ENCODE results near the gene ISLR. TPM values are rescaled to one million over a fixed set of nuclear protein-coding genes. Genes with fewer than 3 reads are reported as not detected.

ISLR gene
- polyA plus RNA-seq, 2 donors: 2.3 to 5.3 TPM

DNA sequence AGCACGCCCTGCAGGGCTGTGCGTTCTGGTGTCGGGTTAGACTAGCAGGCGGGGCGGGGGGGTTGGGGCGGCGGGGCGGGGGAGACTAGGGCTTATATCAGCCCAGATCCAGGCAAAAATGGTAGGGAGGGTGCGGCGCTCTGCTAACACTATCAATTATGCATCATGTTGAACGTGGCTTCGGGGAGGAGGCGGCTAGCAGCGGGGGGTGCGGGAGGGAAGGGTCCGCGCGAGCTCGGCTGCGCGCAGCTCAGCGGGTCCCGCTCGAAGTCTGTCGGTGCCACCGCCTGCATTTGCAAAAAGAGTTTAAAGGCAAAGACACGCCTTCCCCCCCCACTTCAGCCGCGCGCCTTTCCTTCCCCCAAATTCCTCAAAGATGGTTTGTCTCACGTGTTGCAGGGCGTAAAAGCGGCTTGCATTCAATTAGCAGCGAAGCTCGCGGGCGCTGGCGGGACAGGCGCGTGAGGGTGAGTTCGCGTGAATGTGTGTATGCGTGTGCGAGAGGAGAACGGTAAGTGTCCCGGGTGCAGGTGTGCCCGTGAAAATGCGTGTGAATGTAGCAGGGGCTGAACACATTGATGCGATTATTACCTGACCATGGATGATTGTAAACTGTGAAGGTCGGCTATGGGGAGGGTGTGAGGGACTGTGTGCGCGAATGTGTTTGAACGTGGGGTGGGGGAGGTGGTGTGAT lies 43.2 kb upstream of the ISLR start, which contains the start of gene ISLR2:
ISLR2 (plus strand) TSS at position 432 of the 694 bp plus-strand sequence. CDS start 2,169 bp downstream, outside the sequence.
- Histone ChIP-seq H3K9me3 (ENCODE audit: control insufficient read depth in 2 of 2, insufficient read depth in 1 of 2, low read depth in 1 of 2, low read length in 1 of 2) (peaks cover 0 to 10% of the 10 kb centered on the region in 2 donors), H3K36me3 (ENCODE audit: control insufficient read depth in 2 of 2, insufficient read depth in 2 of 2, low read length in 1 of 2) (no peaks in the 10 kb centered on the region), H3K27me3 (ENCODE audit: control insufficient read depth in 1 of 2, insufficient read depth in 2 of 2, low read length in 2 of 2) (peaks cover 13 to 42% of the 10 kb centered on the region in 2 donors), H3K27ac (ENCODE audit: low read depth in 2 of 2, low read length in 1 of 2) (no peak within 1 kb of the TSS), H3K4me1 (ENCODE audit: control insufficient read depth in 2 of 2, insufficient read depth in 2 of 2, low read length in 1 of 2) (peaks cover 3 to 9% of the 10 kb centered on the region in 2 donors), H3K4me3 (ENCODE audit: low read depth in 1 of 2, low read length in 2 of 2) (no peak within 1 kb of the TSS)
- WGBS, 2 donors: 3% methylated on average over 53 of the region's 53 CpGs

DNA sequence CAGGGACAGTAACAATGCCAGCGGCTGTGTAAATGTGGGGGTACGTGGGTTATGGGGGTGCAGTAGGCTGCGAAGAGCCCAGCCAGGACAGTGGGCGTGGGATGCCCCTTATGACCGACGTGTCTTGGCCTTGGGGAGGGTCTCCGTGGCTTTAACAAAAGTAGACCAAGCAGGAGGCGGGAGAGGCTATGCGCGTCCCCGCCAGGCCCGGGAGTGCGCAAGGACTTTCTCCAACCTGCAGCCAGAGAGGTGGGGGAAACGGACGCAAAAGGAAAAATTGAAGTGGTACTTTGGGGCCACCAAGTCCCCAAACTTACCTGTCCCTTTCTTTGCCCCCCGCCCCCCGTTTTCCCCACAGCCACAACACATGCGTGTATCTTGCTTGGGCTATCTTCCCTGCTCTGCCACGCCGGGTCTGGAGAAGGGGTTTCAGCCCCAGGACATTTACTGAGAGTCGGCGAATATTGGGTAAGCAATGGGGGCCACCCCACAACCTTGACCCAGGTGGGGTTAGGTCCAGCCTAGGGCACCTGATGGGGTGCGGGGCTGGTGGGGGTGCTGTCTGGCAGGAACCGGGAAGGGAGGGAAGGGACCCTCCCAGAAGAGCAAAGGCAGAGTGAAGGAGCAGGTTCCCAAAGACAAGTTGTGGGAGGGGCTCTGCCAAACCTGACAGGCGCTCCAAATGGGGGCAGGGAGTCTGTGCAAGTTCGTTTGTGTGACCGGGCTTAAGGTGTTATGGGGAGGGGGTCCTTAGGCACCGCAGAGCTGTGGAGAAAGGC lies 42.5 kb upstream of the ISLR start:
- Histone ChIP-seq H3K4me3 (ENCODE audit: low read depth in 1 of 2, low read length in 2 of 2) (no peak overlapping the region), H3K36me3 (ENCODE audit: control insufficient read depth in 2 of 2, insufficient read depth in 2 of 2, low read length in 1 of 2) (no peaks in the 10 kb centered on the region), H3K4me1 (ENCODE audit: control insufficient read depth in 2 of 2, insufficient read depth in 2 of 2, low read length in 1 of 2) (peaks cover 3 to 10% of the 10 kb centered on the region in 2 donors), H3K9me3 (ENCODE audit: control insufficient read depth in 2 of 2, insufficient read depth in 1 of 2, low read depth in 1 of 2, low read length in 1 of 2) (peaks cover 0 to 10% of the 10 kb centered on the region in 2 donors), H3K27ac (ENCODE audit: low read depth in 2 of 2, low read length in 1 of 2) (no peak overlapping the region), H3K27me3 (ENCODE audit: control insufficient read depth in 1 of 2, insufficient read depth in 2 of 2, low read length in 2 of 2) (peaks cover 13 to 42% of the 10 kb centered on the region in 2 donors)
- WGBS, 2 donors: 17 to 21% methylated on average over 28 of the region's 28 CpGs

DNA sequence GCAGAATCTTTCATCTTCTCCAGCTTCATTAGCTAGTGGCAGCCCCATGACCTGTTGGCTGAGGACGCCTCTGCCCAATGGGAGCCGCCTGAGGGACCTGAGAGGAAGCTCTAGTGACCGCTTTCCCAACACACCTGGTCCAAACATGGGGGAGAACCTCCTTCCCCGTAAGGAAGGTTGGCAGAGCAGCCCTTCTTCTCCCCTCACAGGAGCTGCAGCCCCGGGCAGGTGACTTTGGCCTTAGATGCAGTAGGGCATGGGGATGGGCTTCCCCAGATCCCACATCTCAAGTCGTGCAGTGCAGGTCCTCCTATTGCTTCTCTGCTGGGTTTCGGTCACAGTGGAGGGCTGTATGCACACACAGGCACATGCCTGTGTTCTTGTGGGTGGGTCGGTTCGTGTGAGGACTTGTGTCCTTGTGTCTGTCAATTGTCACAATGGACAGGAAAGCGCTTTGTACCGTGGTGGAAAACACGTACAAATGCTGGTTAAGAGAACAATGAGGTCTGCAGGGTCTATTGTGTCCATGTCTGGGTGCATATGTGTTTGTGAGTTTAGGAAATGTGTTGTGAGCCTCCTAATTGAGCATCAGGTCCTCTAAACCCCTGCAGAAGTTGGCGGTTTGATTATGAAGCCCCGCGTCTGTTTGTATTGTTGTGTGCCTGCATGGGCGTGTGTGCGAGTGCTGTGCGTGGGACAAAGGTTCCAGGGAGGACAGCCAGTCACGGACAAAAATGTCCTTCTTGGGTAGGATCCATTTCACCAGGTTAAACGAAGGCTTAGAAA lies 41.7 kb upstream of the ISLR start:
- H3K4me1 ChIP-seq (ENCODE audit: control insufficient read depth in 2 of 2, insufficient read depth in 2 of 2, low read length in 1 of 2): peaks cover 3 to 12% of the 10 kb centered on the region in 2 donors

DNA sequence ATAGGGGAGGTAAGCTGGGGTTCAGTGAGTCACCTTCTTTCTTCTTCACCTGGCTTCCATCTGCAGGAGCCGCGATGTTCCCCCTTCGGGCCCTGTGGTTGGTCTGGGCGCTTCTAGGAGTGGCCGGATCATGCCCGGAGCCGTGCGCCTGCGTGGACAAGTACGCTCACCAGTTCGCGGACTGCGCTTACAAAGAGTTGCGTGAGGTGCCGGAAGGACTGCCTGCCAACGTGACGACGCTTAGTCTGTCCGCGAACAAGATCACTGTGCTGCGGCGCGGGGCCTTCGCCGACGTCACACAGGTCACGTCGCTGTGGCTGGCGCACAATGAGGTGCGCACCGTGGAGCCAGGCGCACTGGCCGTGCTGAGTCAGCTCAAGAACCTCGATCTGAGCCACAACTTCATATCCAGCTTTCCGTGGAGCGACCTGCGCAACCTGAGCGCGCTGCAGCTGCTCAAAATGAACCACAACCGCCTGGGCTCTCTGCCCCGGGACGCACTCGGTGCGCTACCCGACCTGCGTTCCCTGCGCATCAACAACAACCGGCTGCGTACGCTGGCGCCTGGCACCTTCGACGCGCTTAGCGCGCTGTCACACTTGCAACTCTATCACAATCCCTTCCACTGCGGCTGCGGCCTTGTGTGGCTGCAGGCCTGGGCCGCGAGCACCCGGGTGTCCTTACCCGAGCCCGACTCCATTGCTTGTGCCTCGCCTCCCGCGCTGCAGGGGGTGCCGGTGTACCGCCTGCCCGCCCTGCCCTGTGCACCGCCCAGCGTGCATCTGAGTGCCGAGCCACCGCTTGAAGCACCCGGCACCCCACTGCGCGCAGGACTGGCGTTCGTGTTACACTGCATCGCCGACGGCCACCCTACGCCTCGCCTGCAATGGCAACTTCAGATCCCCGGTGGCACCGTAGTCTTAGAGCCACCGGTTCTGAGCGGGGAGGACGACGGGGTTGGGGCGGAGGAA lies 40.5 kb upstream of the ISLR start:
- 23 to 24% methylated on average over 89 to 90 of the region's 90 CpGs for WGBS, 2 donors
- Histone ChIP-seq H3K27me3 (ENCODE audit: control insufficient read depth in 1 of 2, insufficient read depth in 2 of 2, low read length in 2 of 2) (peaks cover 19 to 42% of the 10 kb centered on the region in 2 donors), H3K4me1 (ENCODE audit: control insufficient read depth in 2 of 2, insufficient read depth in 2 of 2, low read length in 1 of 2) (peaks cover 3 to 6% of the 10 kb centered on the region in 2 donors), H3K4me3 (ENCODE audit: low read depth in 1 of 2, low read length in 2 of 2) (no peak overlapping the region), H3K27ac (ENCODE audit: low read depth in 2 of 2, low read length in 1 of 2) (no peak overlapping the region), H3K36me3 (ENCODE audit: control insufficient read depth in 2 of 2, insufficient read depth in 2 of 2, low read length in 1 of 2) (no peaks in the 10 kb centered on the region), H3K9me3 (ENCODE audit: control insufficient read depth in 2 of 2, insufficient read depth in 1 of 2, low read depth in 1 of 2, low read length in 1 of 2) (peaks cover 0 to 10% of the 10 kb centered on the region in 2 donors)

More for the DNA sequence above, 41.7 kb upstream of the ISLR start:
- peaks cover 0 to 10% of the 10 kb centered on the region in 2 donors for H3K9me3 ChIP-seq (ENCODE audit: control insufficient read depth in 2 of 2, insufficient read depth in 1 of 2, low read depth in 1 of 2, low read length in 1 of 2)
- no peak overlapping the region for H3K4me3 ChIP-seq (ENCODE audit: low read depth in 1 of 2, low read length in 2 of 2)
- no peaks in the 10 kb centered on the region for H3K36me3 ChIP-seq (ENCODE audit: control insufficient read depth in 2 of 2, insufficient read depth in 2 of 2, low read length in 1 of 2)
- WGBS, 2 donors: 25 to 26% methylated on average over 20 of the region's 20 CpGs
- H3K27me3 ChIP-seq (ENCODE audit: control insufficient read depth in 1 of 2, insufficient read depth in 2 of 2, low read length in 2 of 2): peaks cover 13 to 42% of the 10 kb centered on the region in 2 donors
- no peak overlapping the region for H3K27ac ChIP-seq (ENCODE audit: low read depth in 2 of 2, low read length in 1 of 2)

DNA sequence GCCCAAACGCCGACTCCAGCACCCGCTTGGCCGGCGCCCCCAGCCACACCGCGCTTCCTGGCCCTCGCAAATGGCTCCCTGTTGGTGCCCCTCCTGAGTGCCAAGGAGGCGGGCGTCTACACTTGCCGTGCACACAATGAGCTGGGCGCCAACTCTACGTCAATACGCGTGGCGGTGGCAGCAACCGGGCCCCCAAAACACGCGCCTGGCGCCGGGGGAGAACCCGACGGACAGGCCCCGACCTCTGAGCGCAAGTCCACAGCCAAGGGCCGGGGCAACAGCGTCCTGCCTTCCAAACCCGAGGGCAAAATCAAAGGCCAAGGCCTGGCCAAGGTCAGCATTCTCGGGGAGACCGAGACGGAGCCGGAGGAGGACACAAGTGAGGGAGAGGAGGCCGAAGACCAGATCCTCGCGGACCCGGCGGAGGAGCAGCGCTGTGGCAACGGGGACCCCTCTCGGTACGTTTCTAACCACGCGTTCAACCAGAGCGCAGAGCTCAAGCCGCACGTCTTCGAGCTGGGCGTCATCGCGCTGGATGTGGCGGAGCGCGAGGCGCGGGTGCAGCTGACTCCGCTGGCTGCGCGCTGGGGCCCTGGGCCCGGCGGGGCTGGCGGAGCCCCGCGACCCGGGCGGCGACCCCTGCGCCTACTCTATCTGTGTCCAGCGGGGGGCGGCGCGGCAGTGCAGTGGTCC lies 39.7 kb upstream of the ISLR start:
- H3K4me3 ChIP-seq (ENCODE audit: low read depth in 1 of 2, low read length in 2 of 2): no peak overlapping the region
- no peak overlapping the region for H3K27ac ChIP-seq (ENCODE audit: low read depth in 2 of 2, low read length in 1 of 2)
- H3K36me3 ChIP-seq (ENCODE audit: control insufficient read depth in 2 of 2, insufficient read depth in 2 of 2, low read length in 1 of 2): no peaks in the 10 kb centered on the region
- H3K27me3 ChIP-seq (ENCODE audit: control insufficient read depth in 1 of 2, insufficient read depth in 2 of 2, low read length in 2 of 2): peaks cover 19 to 46% of the 10 kb centered on the region in 2 donors
- 21 to 27% methylated on average over 64 to 71 of the region's 71 CpGs for WGBS, 2 donors
- H3K9me3 ChIP-seq (ENCODE audit: control insufficient read depth in 2 of 2, insufficient read depth in 1 of 2, low read depth in 1 of 2, low read length in 1 of 2): peaks cover 0 to 10% of the 10 kb centered on the region in 2 donors
- H3K4me1 ChIP-seq (ENCODE audit: control insufficient read depth in 2 of 2, insufficient read depth in 2 of 2, low read length in 1 of 2): peaks cover 3 to 6% of the 10 kb centered on the region in 2 donors

DNA sequence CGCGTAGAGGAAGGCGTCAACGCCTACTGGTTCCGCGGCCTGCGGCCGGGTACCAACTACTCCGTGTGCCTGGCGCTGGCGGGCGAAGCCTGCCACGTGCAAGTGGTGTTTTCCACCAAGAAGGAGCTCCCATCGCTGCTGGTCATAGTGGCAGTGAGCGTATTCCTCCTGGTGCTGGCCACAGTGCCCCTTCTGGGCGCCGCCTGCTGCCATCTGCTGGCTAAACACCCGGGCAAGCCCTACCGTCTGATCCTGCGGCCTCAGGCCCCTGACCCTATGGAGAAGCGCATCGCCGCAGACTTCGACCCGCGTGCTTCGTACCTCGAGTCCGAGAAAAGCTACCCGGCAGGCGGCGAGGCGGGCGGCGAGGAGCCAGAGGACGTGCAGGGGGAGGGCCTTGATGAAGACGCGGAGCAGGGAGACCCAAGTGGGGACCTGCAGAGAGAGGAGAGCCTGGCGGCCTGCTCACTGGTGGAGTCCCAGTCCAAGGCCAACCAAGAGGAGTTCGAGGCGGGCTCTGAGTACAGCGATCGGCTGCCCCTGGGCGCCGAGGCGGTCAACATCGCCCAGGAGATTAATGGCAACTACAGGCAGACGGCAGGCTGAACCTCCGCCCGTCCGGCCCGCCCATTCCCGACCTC lies 39.0 kb upstream of the ISLR start:
- Histone ChIP-seq H3K4me3 (ENCODE audit: low read depth in 1 of 2, low read length in 2 of 2) (no peak overlapping the region), H3K36me3 (ENCODE audit: control insufficient read depth in 2 of 2, insufficient read depth in 2 of 2, low read length in 1 of 2) (no peaks in the 10 kb centered on the region), H3K27me3 (ENCODE audit: control insufficient read depth in 1 of 2, insufficient read depth in 2 of 2, low read length in 2 of 2) (peaks cover 19 to 39% of the 10 kb centered on the region in 2 donors), H3K4me1 (ENCODE audit: control insufficient read depth in 2 of 2, insufficient read depth in 2 of 2, low read length in 1 of 2) (peaks cover 3 to 6% of the 10 kb centered on the region in 2 donors), H3K27ac (ENCODE audit: low read depth in 2 of 2, low read length in 1 of 2) (no peak overlapping the region), H3K9me3 (ENCODE audit: control insufficient read depth in 2 of 2, insufficient read depth in 1 of 2, low read depth in 1 of 2, low read length in 1 of 2) (peaks cover 0 to 10% of the 10 kb centered on the region in 2 donors)
- WGBS, 2 donors: 24 to 27% methylated on average over 51 to 53 of the region's 53 CpGs

DNA sequence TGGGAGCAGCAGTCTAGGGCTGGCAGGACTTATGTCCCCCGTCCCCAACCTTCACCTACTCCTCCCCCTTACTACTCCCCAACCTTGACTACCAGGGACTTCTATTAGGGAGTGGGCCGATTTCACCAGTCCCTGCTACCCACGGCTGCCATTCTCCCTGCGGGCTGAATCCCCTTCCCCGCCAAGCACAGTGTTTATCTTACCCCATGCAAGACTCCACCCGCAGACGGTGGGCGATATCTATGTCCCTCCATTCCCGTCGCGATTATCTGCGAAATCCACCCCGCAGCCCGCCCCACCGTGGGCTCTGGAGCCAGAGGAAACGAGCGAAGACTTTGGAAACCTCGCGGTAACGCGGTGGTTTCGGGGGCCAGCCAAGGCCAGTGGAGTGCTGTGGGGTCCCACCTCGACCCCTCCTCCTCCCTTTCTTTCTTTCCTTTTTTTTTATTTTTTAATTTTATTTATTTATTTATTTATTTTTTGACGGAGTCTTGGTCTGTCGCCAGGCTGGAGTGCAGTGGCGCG lies 38.4 kb upstream of the ISLR start:
- Histone ChIP-seq H3K4me1 (ENCODE audit: control insufficient read depth in 2 of 2, insufficient read depth in 2 of 2, low read length in 1 of 2) (peaks cover 3 to 6% of the 10 kb centered on the region in 2 donors), H3K36me3 (ENCODE audit: control insufficient read depth in 2 of 2, insufficient read depth in 2 of 2, low read length in 1 of 2) (no peaks in the 10 kb centered on the region), H3K4me3 (ENCODE audit: low read depth in 1 of 2, low read length in 2 of 2) (no peak overlapping the region), H3K27ac (ENCODE audit: low read depth in 2 of 2, low read length in 1 of 2) (no peak overlapping the region), H3K27me3 (ENCODE audit: control insufficient read depth in 1 of 2, insufficient read depth in 2 of 2, low read length in 2 of 2) (peaks cover 19 to 33% of the 10 kb centered on the region in 2 donors), H3K9me3 (ENCODE audit: control insufficient read depth in 2 of 2, insufficient read depth in 1 of 2, low read depth in 1 of 2, low read length in 1 of 2) (peaks cover 0 to 10% of the 10 kb centered on the region in 2 donors)
- WGBS, 2 donors: 22 to 27% methylated on average over 27 of the region's 27 CpGs

DNA sequence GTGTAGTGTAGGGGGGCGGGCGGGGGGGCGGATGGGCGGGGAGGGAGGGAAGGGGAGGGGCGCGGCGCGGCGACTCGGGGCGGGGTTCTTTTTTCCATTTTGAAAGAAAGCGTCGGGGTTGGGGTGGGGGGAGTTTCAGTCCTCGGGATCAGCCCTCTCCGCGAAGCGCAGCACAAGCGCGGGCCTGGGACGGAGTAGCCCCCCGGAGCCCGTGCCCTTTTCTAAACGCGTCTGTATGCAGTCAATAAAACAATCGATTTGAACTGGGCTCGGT lies 37.0 kb upstream of the ISLR start:
- Histone ChIP-seq H3K9me3 (ENCODE audit: control insufficient read depth in 2 of 2, insufficient read depth in 1 of 2, low read depth in 1 of 2, low read length in 1 of 2) (peaks cover 0 to 7% of the 10 kb centered on the region in 2 donors), H3K4me3 (ENCODE audit: low read depth in 1 of 2, low read length in 2 of 2) (peak overlapping the region in 1 of 2 donors; percentile 24), H3K36me3 (ENCODE audit: control insufficient read depth in 2 of 2, insufficient read depth in 2 of 2, low read length in 1 of 2) (no peaks in the 10 kb centered on the region), H3K4me1 (ENCODE audit: control insufficient read depth in 2 of 2, insufficient read depth in 2 of 2, low read length in 1 of 2) (peaks cover 2 to 3% of the 10 kb centered on the region in 2 donors), H3K27ac (ENCODE audit: low read depth in 2 of 2, low read length in 1 of 2) (no peak overlapping the region), H3K27me3 (ENCODE audit: control insufficient read depth in 1 of 2, insufficient read depth in 2 of 2, low read length in 2 of 2) (peaks cover 15 to 21% of the 10 kb centered on the region in 2 donors)
- 2 to 3% methylated on average over 23 to 26 of the region's 26 CpGs for WGBS, 2 donors
